Fibroblast of lung (primary cell): ENCODE measurements around the gene PTGIS. TPM values are rescaled to one million over a fixed set of nuclear protein-coding genes. Genes with fewer than 3 reads are reported as not detected.

Experiments
- DNase-seq, 2 donors: peaks; one replicate each; pipeline versions ENCODE4 v3.0.0 to v3.0.0-alpha.2; 2010; ENCODE audit warnings: low read depth in 2 of 2
- H2AFZ ChIP-seq: 2 replicates; pipeline ENCODE4 v1.5.1; 2012; ENCODE audit warnings: low read length, control low read depth, inconsistent platforms
- H3K27ac ChIP-seq: 2 replicates; pipeline ENCODE4 v1.5.1; 2011; ENCODE audit warnings: low read length, control low read depth; ENCODE audit not compliant: insufficient read depth
- H3K27me3 ChIP-seq: 2 replicates; pipeline ENCODE4 v1.5.1; 2011; ENCODE audit warnings: mild to moderate bottlenecking, low read length; ENCODE audit not compliant: control insufficient read depth, insufficient read depth
- H3K36me3 ChIP-seq: 2 replicates; pipeline ENCODE4 v1.5.1; 2011; ENCODE audit warnings: low read length; ENCODE audit not compliant: control insufficient read depth, insufficient read depth
- H3K4me1 ChIP-seq: 2 replicates; pipeline ENCODE4 v1.5.1; 2011; ENCODE audit warnings: low read length; ENCODE audit not compliant: control insufficient read depth, insufficient read depth; ENCODE audit errors: extremely low read depth
- H3K4me2 ChIP-seq: 2 replicates; pipeline ENCODE4 v1.5.1; 2011; ENCODE audit warnings: low read length, control low read depth; ENCODE audit not compliant: insufficient read depth; ENCODE audit errors: extremely low read depth
- H3K4me3 ChIP-seq, 4 experiments: fragments of 200-600 bp in 1 of 4; sonication (generic) in 1 of 4; replicated peaks in 1 of 4; 2 replicates each; pipeline ENCODE4 v1.5.1; 2011 to 2016; ENCODE audit warnings: low read length in 4 of 4, low read depth in 3 of 4, mild to moderate bottlenecking in 3 of 4, control low read depth in 2 of 4, inconsistent platforms in 1 of 4, mixed read lengths in 1 of 4; ENCODE audit not compliant: insufficient read depth in 1 of 4; ENCODE audit errors: control extremely low read depth in 1 of 4
- H3K79me2 ChIP-seq: 2 replicates; pipeline ENCODE4 v1.5.1; 2012; ENCODE audit warnings: mild to moderate bottlenecking, low read length, inconsistent platforms; ENCODE audit not compliant: control insufficient read depth, insufficient read depth
- H3K9ac ChIP-seq: 2 replicates; pipeline ENCODE4 v1.5.1; 2011; ENCODE audit warnings: mild to moderate bottlenecking, low read length, control low read depth; ENCODE audit not compliant: insufficient read depth
- H3K9me3 ChIP-seq: 2 replicates; pipeline ENCODE4 v1.5.1; 2012; ENCODE audit warnings: low read depth, low read length; ENCODE audit not compliant: control insufficient read depth, insufficient read depth
- H4K20me1 ChIP-seq: 2 replicates; pipeline ENCODE4 v1.5.1; 2011; ENCODE audit warnings: low read length; ENCODE audit not compliant: control insufficient read depth, insufficient read depth; ENCODE audit errors: extremely low read depth
- EZH2 ChIP-seq: IDR thresholded peaks from 2 replicates; pipeline ENCODE4 v1.5.1; 2012; ENCODE audit warnings: low read length, control low read depth, mild to moderate bottlenecking; ENCODE audit errors: missing control alignments
- polyA plus RNA-seq, 2 donors: library from polyadenylated mRNA; depleted of rRNA in 1 of 2; stranded (reverse) in 1 of 2; unstranded in 1 of 2; fragments of >200 nt; gene quantifications; 2 replicates each; pipeline ENCODE4 v1.2.1, GENCODE V29; 2011 to 2012; ENCODE audit warnings: missing spikeins in 1 of 2
- total RNA-seq: library from RNA; depleted of rRNA; stranded (reverse); fragments of >200 nt; gene quantifications from 2 replicates; pipeline ENCODE4 v1.2.1, GENCODE V29; 2014
- TF ChIP-seq, protein P1 (sequence below), 2 donors: IDR thresholded peaks in 1 of 2; conservative IDR thresholded peaks in 1 of 2; 1 replicate in 1 of 2; 2 replicates in 1 of 2; pipeline ENCODE4 v1.5.1; 2011 to 2012; ENCODE audit warnings: low read length in 2 of 2, control low read depth in 1 of 2, inconsistent platforms in 1 of 2, low read depth in 1 of 2, mild to moderate bottlenecking in 1 of 2

Gene PTGIS
- total and polyA plus RNA-seq, 2 donors (not counting 1 experiment from before 2014, with no cell fraction given), result 6.8 to 41.5 TPM

DNA sequence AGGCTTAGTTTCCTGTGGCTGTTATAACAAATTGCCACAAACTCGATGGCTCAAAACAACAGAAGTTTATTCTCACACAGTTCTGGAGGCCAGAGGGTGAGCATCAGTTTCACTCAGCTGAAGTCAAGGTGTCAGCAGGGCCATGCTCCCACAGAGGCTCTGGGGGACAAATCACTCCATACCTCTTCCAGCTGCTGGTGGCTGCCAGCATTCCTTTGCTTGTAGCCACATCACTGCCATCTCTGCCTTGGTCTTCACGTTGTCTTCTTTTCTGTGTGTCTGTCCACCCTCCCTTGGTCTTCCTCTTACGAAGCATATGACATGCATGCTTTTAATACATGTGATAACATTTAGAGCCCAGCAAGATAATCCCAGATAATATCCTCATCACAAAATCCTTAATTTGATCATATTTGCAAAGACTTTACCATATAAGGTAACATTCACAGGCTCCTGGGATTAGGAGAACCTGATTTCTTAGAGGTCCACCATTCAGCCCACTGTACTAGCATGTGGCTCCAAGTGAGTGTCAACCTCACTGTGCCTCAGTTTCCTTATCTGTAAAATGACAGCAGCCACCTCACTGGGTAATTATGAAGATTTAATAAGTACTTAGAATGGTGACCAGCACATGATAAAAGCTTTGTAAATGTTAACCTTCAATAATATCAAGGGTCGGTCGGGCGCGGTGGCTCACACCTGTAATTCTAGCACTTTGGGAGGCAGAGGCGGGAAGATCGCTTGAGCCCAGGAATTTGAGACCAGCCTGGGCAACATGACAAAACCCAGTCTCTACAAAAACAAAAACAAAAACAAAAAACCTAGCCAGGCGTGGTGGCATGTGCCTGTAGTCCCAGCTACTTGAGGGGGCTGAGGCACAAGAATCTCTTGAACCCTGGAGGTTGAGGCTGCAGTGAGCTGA, 14.7 kb upstream of the PTGIS start:
- Histone ChIP-seq H3K27ac (no peak overlapping the region), H3K4me2 (no peak overlapping the region), H3K79me2 (no peaks in the 10 kb centered on the region), H3K36me3 (no peaks in the 10 kb centered on the region), H3K9me3 (no peaks in the 10 kb centered on the region), H3K4me3 (no peak overlapping the region), H3K9ac (no peak overlapping the region), H3K27me3 (no peaks in the 10 kb centered on the region), H2AFZ (no peak overlapping the region), H4K20me1 (no peaks in the 10 kb centered on the region), H3K4me1 (peaks cover 20% of the 10 kb centered on the region)
- DNase-seq, result no peak
- no peak for TF ChIP-seq EZH2
- TF ChIP-seq, protein P1, sequence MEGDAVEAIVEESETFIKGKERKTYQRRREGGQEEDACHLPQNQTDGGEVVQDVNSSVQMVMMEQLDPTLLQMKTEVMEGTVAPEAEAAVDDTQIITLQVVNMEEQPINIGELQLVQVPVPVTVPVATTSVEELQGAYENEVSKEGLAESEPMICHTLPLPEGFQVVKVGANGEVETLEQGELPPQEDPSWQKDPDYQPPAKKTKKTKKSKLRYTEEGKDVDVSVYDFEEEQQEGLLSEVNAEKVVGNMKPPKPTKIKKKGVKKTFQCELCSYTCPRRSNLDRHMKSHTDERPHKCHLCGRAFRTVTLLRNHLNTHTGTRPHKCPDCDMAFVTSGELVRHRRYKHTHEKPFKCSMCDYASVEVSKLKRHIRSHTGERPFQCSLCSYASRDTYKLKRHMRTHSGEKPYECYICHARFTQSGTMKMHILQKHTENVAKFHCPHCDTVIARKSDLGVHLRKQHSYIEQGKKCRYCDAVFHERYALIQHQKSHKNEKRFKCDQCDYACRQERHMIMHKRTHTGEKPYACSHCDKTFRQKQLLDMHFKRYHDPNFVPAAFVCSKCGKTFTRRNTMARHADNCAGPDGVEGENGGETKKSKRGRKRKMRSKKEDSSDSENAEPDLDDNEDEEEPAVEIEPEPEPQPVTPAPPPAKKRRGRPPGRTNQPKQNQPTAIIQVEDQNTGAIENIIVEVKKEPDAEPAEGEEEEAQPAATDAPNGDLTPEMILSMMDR (conservative IDR thresholded peaks at IDR 0.05 in 1 of 2, IDR thresholded peaks at IDR 0.05 in 1 of 2; ENCODE audit: low read depth in 1 of 2, low read length in 2 of 2), result no peak

DNA sequence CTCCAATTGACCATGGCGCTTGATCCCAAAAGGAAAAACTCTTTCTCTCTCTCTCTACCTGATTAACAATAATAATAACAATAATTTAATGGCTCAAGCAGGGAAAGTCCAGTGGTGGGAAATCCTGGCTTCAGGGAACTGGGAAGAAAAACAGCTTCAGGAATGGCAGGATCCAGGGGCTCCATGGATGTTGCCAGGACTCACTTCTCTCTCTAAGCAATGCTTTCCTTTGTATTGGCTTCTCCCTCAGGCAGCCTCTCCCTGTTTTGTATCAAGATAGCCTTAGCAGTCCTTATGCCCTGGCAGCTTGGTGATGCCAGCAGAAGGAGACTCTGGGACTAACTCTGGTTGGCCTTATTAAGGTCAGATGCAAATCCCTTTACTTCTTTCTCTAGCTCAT, 13.5 kb upstream of the PTGIS start:
- Histone ChIP-seq H3K9me3 (no peaks in the 10 kb centered on the region), H3K4me2 (no peak overlapping the region), H3K36me3 (no peaks in the 10 kb centered on the region), H3K4me3 (no peak overlapping the region), H4K20me1 (no peaks in the 10 kb centered on the region), H2AFZ (no peak overlapping the region), H3K79me2 (no peaks in the 10 kb centered on the region), H3K9ac (no peak overlapping the region), H3K27me3 (no peaks in the 10 kb centered on the region), H3K27ac (no peak overlapping the region), H3K4me1 (peaks cover 20% of the 10 kb centered on the region)
- DNase-seq, result no peak
- no peak for TF ChIP-seq EZH2
- TF ChIP-seq, protein P1 (conservative IDR thresholded peaks at IDR 0.05 in 1 of 2, IDR thresholded peaks at IDR 0.05 in 1 of 2; ENCODE audit: low read depth in 1 of 2, low read length in 2 of 2), result no peak

GRCh38 chr20:49580813-49581174, 12.9 kb upstream of the PTGIS start:
- no peaks in the 10 kb centered on the region for H3K27me3 ChIP-seq
- H4K20me1 ChIP-seq, result no peaks in the 10 kb centered on the region
- no peak overlapping the region for H3K9ac ChIP-seq
- H2AFZ ChIP-seq, result no peak overlapping the region
- H3K79me2 ChIP-seq, result no peaks in the 10 kb centered on the region
- no peaks in the 10 kb centered on the region for H3K36me3 ChIP-seq
- no peak overlapping the region for H3K27ac ChIP-seq
- DNase-seq, result no peak
- no peak overlapping the region for H3K4me3 ChIP-seq
- H3K9me3 ChIP-seq, result no peaks in the 10 kb centered on the region
- H3K4me1 ChIP-seq, result peaks cover 20% of the 10 kb centered on the region
- no peak for TF ChIP-seq EZH2
- TF ChIP-seq, protein P1 (conservative IDR thresholded peaks at IDR 0.05 in 1 of 2, IDR thresholded peaks at IDR 0.05 in 1 of 2; ENCODE audit: low read depth in 1 of 2, low read length in 2 of 2), result no peak
- H3K4me2 ChIP-seq, result peak overlapping the region; percentile 33
